HG02623 (cell line): ENCODE measurements around the gene TNFRSF6B.
"Not testable (repeated sequence)": the region's sequence is repeated elsewhere in the genome, so short reads cannot be mapped to it uniquely, and the experiment has no call there.

Experiments used
- ATAC-seq: cut with Tn5 transposase; IDR thresholded peaks from one replicate; pipeline ENCODE4 v1.9.1; 2021; ENCODE audit warnings: moderate library complexity; ENCODE audit not compliant: unreplicated experiment

The TNFRSF6B gene

DNA sequence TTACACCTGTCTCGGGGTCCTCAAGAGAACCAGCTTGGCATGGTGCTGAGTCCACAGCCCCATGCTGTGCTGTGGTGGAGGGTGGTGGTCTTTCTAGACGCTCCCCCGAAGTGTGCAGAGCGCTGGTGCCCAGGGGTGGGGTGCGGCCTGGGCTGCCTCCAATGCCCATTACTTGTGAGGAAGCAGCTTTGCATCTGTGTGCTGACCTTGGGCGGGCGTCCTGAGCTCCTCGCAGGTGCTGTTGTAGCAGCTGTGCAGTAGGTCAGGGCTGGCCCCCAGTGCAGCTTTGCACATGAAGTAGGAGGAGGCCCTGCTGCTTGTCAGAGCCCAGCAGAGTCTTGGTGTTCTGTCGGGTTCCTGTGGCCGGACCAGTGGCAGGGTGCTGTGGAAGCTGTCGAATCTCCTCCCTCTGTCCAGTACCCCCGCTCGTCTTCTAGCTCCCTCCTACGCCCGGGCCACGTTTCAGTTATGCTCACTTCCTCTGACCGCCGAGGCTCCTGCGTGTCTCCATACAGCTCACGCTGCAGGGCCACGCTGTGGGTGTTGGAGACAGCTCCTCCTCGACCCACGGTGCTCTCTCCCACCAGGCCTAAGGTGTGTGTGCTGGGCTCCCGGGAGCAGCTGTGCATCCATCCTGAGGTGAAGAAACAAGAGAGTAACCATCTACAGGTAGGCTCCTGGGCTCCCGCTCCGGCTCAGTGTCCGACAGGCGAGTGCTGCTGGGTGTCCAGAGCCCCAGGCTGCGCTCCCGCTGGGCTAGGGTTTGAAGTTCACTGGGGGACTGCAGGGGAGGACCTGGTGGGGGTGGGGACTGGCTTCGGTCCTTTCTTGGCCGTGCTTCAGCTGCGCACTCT is 34.3 kb upstream of the TNFRSF6B start:
- no peak for ATAC-seq

DNA sequence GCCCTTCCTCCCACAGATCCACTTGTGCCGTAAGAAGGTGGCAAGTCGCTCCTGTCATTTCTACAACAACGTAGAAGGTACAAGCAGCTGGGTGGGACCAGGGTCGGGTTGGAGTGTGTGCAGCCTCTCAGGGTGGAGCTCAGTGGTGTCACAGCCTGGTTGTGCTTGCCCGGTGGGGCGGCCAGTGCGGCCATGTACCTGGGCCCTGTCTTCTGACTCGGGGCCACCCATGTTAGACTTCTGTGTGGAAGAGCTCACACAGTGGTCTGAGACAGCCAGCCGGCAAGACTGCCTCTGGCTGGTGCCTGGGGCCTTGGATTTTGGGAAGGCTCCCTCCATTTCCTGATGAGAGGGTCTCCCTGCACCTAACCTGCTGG is 33.7 kb upstream of the TNFRSF6B start:
- ATAC-seq: no peak

DNA sequence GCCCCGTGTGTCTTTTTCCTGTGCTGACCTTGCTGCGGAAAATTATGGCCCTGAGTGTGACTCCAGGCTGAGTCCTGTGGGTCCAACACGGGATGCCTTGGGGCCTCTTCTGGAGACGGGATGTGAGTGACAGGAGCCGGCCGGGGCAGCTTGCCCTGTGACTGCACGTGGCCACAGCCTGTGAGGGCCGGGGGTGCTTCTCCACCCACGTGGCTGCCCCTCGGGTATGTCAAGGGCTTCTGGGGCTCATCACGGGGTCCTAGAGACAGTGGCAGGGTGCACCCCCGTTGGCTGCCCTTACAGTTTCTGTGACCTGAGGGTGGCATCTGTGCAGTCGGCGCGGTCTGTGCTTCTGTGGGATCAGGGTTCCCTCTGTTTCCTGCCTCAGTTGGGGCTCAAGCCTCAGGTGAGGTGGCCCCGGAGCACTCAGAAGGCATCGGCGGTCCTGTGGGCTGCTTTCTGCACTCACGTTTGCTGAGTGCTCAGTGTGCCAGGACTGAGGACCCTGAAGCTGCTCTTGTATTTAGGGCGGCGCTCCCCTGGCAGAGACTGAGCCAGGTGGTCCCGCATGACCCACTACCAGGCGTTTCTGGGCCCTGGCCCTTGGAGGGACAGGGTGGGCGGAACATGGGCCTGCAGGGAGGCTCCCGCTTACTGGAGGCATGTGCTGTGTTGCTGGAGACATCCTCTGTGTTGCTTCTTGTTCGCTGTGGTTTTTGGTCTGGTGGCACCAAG is 33.0 kb upstream of the TNFRSF6B start:
- ATAC-seq: no peak

DNA sequence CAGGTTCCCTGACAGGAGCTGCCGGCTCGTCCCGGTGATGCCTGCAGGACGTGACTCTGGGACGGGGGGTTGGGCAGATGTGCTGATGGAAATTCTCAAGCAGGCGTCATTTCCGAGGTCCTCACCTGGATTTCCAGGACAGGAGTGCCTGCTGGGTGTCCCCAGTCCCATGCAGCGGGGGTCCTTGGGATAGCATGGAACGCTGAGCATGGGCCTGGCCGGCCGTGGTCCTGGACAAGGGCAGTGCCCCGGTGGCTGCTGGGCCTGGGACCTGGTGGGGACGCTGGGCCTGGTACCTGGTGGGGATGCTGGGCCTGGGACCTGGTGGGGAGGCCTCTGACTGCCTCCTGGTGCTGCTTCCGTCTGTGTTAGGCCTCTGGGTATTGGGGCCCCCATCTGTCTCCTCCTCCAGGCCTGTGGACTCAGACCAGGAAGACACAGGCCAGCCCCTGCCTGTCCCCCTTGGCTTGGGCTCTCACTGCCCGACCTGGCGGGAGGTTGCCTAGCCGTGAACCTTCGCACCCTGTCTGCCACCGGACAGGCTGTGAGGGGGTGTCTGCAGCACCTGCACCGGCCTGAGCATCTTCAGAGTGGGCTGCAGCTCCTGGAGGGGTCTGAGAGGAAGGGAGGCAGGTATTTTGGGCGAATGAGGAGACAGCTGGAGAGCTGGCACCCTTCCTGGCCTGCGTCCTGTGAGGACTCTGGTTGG is 32.2 kb upstream of the TNFRSF6B start:
- ATAC-seq: no peak

DNA sequence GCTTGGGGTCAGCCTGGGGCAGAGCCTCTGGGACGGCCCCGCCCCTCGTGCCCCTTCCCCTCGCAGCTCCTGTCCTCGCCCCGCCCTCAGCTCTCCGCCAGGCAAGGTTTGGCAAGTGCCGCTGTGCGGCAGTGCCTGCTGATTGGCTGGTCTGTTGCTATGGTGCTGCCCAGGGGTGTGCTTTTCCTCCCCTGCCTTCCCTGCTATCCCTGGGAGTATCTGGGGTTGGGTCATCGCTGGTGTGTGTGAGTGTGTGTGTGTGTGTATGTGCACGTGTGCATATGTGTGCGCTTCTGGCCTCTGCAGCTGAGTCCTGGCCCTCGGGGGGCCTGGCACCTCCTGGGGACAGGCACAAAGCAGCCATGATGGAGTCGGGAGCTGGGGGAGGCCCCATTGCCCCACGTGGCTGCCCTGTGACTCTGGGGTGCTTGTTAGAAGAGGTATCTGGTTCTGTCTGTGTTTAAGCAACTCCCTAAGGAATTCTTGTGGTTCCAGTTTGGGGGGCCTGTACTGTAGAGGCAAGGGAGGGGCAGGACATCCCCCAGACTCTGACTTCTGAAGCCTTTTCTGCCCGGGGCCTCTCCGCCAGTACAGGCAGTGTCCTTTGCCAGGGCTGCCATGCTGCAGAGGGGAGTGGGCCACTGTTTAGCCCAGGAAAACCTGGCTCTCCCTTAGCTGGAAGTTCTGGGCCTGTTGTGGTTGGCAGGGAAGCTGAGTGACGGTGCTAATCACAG is 31.4 kb upstream of the TNFRSF6B start:
- no peak for ATAC-seq

DNA sequence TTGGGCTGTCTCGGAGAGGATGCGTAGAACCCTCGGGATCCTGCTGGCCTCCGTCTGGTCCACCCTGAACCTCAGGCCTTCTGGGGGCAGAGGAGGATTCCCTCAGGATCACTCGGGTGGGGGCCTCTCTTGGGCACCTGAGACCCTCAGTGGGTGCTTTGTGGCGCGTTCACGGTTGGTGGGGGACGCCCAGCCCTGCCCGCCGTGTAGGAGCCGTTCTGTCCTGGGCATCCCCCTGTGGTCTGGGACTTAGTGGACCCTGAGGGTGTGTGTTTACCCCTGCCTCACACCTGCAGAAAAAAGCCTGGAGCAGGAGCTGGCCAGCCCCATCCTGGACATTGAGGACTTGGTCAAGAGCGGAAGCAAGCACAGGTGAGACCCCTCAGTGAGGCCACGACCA is 30.7 kb upstream of the TNFRSF6B start:
- no peak for ATAC-seq

DNA sequence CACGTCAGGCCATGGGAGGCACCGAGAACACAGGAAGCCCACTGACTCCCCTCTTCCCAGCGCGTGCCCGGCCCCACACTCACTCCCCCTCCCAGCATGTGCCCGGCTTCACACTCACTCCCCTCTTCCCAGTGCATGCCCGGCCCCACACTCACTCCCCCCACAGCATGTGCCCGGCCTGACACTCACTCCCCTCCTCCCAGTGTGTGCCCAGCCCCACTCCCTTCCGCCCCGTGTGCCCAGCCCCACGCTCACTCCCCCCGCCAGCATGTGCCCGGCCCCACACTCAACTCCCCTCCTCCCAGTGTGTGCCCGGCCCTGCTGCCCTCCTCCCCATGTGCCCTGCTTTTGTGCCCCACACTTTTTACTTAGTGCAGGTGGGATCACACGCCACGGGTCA is 28.6 kb upstream of the TNFRSF6B start:
- no peak for ATAC-seq

DNA sequence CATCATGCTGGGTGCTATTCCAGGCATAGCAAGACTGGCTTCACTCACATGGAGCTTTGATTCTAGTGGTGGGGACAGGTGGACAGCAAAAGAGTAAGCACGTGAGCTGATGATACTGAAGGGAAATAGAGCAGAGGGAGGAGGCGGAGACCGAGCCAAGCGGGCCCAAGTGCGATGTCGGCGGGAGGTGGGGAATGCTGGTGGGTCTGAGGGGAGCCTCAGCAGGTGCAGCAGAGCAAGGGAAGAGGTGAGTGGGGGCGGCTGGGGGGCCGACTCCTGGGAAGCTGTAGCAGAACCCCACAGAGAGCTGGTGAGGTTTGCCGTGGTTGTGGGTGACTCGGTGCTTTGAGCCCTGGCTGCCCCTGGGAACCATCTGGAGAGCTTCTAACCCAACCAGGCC is 28.1 kb upstream of the TNFRSF6B start:
- no peak for ATAC-seq

DNA sequence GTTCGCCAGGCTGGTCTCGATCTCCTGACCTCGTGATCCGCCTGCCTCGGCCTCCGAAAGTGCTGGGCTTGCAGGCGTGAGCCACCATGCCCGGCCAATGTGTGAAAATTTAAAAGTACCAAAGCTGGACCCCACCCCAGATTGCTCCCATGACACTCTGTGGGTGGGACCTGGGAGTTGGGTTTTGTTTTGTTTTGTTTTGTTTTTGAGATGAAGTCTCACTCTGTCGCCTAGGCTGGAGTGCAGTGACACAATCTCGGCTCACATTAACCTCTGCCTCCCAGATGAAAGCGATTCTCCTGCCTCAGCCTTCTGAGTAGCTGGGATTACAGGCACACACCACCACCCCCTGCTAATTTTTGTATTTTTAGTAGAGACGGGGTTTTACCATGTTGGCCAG is 24.8 kb upstream of the TNFRSF6B start:
- ATAC-seq: not testable (repeated sequence)

DNA sequence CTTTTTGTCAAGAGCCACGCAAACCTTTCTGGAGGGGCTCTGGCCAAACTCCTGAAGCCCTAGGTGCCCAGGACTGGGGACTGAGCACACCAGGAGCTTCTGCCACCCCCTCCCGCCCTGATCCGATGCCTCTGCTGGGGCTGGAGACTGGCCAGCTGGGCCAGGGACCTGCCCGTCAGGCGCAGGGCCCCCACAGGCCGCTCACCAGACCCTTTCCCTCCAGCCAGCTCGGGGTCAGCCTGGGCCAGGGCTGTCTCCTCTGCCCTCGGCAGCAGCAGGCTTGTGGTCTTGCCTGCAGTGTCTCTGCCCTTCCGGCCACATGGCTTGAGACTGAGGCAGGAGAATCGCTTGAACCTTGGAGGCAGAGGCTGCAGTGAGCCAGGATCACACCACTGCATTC is 23.8 kb upstream of the TNFRSF6B start:
- no peak for ATAC-seq

DNA sequence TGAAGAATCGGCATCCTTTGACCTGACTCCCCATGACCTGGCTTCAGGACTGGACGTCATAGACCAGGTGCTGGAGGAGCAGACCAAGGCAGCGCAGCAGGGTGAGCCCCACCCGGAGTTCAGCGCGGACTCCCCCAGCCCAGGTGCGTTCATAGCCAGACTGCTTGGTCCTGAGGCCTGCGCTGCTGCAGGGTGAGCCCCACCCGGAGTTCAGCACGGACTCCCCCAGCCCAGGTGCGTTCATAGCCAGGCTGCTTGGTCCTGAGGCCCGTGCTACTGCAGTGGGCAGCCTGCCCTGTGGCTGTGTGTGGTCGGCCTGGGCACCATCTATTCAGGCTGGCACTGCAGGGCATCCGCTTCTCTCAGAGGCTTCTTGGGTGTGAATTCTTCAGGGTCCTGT is 22.5 kb upstream of the TNFRSF6B start:
- ATAC-seq: no peak

DNA sequence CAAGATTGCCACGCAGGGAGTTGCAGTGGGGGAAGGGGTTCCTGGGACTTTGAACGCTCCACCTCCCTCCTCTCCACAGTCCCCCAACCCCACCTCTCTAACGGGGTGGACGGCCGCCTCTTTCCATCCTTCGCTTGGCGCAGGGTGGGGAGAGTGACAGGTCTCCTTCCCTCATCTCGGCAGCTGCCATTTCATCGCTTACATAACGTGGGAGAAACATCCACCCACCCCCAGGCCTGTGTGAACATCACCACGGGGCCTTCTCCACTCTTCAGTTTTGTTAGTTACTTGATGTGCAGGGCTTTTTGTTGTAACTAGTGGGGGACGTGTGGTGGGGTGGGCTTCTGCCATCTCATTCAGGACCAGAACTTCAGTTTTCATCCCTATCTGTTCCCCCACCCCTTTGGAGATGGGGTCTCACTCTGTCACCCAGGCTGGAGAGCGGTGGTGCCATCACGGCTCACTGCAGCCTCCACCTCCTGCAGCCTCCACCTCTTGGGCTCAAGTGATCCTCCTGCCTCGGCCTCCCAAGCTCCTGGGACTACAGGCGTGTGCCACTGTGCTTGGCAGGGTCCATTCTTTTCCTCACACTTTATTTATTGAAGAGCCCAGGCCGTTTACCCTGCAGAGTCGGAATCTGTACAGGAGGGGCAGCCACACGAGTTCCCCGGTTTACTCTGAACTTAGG is 20.6 kb upstream of the TNFRSF6B start:
- ATAC-seq: no peak

DNA sequence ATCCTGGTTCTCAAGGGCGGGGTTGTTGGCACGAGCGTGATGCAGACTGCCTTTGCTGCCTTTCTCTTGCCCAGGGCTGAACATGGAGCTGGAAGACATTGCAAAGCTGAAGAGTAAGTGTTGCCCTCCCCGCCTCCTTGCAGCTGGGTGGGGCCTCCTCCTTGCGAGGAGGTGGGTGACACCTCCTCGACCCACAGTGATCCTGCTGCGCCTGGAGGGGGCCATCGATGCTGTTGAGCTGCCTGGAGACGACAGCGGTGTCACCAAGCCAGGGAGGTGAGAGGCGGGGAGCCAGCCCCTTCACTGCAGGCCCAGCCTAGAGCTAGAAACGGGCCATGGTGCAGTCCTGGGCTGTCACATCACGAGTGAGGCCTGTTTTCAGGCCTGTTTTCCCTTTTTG is 18.4 kb upstream of the TNFRSF6B start:
- no peak for ATAC-seq

DNA sequence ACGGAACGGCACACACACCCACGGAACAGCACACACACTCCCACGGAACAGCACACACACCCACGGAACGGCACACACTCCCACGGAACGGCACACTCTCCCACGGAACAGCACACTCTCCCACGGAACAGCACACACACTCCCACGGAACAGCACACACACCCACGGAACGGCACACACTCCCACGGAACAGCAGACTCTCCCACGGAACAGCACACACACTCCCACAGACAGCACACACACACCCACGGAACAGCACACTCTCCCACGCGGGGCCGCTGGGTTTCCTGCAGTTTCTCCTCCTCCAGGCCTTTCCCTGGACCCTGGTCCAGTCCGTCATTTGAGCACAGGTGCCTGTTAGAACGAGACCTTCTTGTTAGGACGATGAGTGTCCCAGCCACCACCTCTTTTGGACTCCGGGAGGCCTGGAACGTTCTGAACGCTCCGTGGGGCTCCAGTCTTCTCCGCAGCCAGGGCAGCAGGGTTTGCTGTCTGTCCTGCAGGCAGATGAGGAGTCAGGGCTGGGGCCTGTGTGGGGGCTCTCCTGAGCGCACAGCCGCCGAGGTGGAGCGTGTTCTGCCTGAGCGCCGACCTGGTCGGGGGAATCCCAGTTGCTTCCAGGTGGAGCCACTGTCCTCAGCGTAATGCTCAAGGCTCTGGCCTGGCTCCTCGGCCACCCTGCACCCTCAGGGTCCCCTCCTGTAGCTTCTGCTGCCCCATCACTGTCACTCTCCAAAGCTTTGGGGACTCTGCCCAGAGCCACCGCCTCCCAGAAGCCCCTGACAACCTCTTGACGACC is 17.6 kb upstream of the TNFRSF6B start:
- no peak for ATAC-seq

DNA sequence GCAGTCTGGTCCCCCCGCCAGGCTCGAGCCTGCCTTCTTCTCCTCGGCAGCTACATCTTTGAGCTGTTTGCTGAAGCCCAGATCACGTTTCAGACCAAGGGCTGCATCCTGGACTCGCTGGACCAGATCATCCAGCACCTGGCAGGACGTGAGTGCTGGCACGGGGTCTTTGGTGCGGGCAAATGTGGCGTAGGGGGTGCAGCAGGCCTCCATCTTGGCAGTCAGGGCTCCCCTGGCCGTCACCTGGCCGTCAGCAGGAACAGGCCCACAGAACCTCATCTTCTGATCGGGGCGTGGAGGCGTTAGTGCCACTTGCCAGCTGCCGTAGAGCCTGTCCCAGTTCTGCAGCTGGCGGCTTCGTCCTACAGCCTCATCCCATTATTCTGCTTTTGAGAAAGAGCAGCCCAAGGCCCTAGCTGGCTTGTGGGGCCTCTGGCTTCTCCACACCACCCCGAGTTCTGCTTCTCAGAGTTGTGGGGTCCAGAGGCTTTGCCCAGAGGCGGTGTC is 16.6 kb upstream of the TNFRSF6B start:
- no peak for ATAC-seq

DNA sequence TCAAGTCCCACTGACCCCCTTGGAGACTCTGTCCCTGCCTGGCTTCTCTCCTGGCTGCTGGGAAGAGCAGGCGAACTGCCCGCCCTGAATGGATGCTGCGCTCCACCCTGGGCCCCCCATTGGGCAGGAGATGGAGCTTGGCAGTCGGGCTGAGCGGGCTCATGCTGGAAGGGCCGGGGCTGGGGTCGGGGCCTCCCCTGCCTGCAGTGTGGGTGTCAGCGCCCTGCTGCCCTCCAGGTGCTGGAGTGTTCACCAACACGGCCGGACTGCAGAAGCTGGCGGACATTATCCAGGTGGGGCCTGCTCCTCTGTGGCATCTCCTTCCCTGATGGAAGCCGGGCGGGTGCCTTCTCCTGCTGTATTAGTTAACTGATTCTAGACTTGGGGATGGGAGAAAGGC is 16.0 kb upstream of the TNFRSF6B start:
- no peak for ATAC-seq

DNA sequence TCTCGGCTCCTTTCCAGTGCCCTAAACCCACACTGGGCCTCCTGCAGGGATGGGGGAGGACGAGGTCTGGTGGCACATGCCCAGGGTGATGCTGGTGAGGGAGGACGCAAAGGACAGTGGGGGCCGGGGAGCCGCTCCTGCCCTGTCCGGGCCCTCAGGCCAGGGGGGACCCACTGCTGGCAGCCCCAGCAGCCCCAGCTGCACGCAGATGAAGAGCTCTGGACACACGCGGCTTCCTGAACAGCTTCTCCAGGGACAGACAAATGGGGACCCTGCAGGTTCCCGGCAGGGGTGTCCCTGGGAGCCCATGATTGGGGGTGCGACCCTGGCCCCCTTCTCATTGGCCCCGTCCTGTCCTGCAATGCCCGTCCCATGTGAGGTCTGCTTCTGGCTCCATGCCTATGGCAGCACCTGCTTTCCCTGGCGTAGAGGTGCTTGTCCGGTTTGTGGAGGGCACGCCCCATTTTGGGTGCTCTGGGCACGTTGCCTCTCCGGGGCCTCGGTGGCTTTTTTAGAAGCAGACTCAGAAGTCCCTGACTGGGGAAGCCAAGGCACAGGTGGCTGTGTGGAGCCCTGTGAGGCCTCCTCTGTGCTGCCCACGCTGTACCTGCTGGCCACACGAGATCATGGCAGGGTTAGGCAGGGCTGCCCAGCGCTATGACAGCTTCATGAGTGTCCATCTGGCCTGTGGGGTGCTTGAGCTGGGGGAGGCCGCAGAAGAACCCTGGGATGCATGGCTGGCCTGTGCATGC is 15.4 kb upstream of the TNFRSF6B start:
- no peak for ATAC-seq

DNA sequence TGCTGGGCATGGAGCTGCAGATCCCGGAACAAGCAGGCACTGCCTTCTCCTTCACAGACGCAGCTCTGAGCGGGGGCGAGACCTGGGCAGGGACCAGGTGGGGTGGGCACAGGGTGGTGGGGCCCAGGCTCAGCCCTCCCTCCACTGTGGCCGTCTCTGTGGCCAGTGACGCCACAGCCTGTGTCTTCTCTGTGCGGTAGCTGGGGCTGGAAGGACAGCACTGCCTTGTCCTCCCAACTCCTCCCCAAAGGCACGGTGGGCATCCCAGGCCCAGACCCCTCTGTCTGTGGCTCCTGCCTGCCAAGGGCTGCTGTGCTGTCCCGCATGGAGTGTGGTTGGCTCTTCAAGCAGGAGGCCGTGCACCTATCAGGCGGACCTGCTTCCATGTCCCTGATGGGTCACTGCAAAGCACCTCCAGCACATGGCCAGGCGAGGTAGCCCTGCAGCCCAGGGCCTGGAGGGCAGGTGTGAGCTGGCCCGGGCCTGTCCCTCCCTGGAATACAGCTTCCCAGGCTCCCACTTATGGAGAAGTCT is 14.8 kb upstream of the TNFRSF6B start:
- ATAC-seq: no peak
